ENCODE measurements around the gene MRPL37. TPM values are rescaled to one million over a fixed set of nuclear protein-coding genes. Genes with fewer than 3 reads are reported as not detected.

The MRPL37 gene
- total RNA-seq, 2 donors from 2014 or later, result 84.5 to 95.8 TPM

GRCh38 chr1:54215523-54215922, 15.6 kb downstream of the MRPL37 start:
- no peak overlapping the region for H3K27ac Mint-ChIP-seq
- peaks cover 2% of the 10 kb centered on the region for H3K4me1 ChIP-seq (ENCODE audit: control insufficient read depth, insufficient read depth, low read length)
- DNase-seq, result no peak
- H3K36me3 ChIP-seq (ENCODE audit: control insufficient read depth, insufficient read depth, low read length), result peaks cover 86% of the 10 kb centered on the region
- no peaks in the 10 kb centered on the region for H3K9me3 Mint-ChIP-seq
- no peaks in the 10 kb centered on the region for H3K27me3 Mint-ChIP-seq (ENCODE audit: insufficient read depth)
- H3K27ac ChIP-seq (ENCODE audit: low read depth, low read length), result no peak overlapping the region
- H3K9ac ChIP-seq (ENCODE audit: extremely low read depth, low read length, poor library complexity, severe bottlenecking), result no peak overlapping the region
- no peaks in the 10 kb centered on the region for H3K9me3 ChIP-seq (ENCODE audit: control insufficient read depth, low read length)
- no peak overlapping the region for H3K4me3 Mint-ChIP-seq
- peaks cover 13% of the 10 kb centered on the region for H3K4me1 Mint-ChIP-seq
- no peaks in the 10 kb centered on the region for H3K27me3 ChIP-seq (ENCODE audit: control insufficient read depth, insufficient read depth, low read length, poor library complexity, severe bottlenecking)
- WGBS, 2 experiments (ENCODE audit: insufficient coverage in 1 of 2, insufficient read length in 1 of 2), result 96 to 100% methylated on average over 6 to 9 of the region's 9 CpGs
- peaks cover 81% of the 10 kb centered on the region for H3K36me3 Mint-ChIP-seq (ENCODE audit: low read depth)
- TF ChIP-seq CTCF (conservative IDR thresholded peaks at IDR 0.05), result no peak
- no peak overlapping the region for H3K4me3 ChIP-seq (ENCODE audit: low read length)

- Mint-ChIP-seq H3K36me3 (ENCODE audit: low read depth) (peaks cover 48% of the 10 kb centered on the region), H3K27ac (peak overlapping the region; percentile 86), H3K4me1 (peaks cover 22% of the 10 kb centered on the region), H3K9me3 (no peaks in the 10 kb centered on the region), H3K4me3 (no peak overlapping the region), H3K27me3 (ENCODE audit: insufficient read depth) (no peaks in the 10 kb centered on the region)
- no peak for TF ChIP-seq CTCF (conservative IDR thresholded peaks at IDR 0.05)
- no peak overlapping the region for H3K9ac ChIP-seq (ENCODE audit: extremely low read depth, low read length, poor library complexity, severe bottlenecking)
- WGBS, 2 experiments (ENCODE audit: insufficient coverage in 1 of 2, insufficient read length in 1 of 2), result 82 to 87% methylated on average over 5 to 11 of the region's 11 CpGs
- H3K27me3 ChIP-seq (ENCODE audit: control insufficient read depth, insufficient read depth, low read length, poor library complexity, severe bottlenecking), result no peaks in the 10 kb centered on the region
- H3K4me1 ChIP-seq (ENCODE audit: control insufficient read depth, insufficient read depth, low read length), result peaks cover 2% of the 10 kb centered on the region
- peak overlapping the region; percentile 19 for H3K27ac ChIP-seq (ENCODE audit: low read depth, low read length)
- H3K4me3 ChIP-seq (ENCODE audit: low read length), result no peak overlapping the region
- DNase-seq, result peak; percentile 73
- peaks cover 56% of the 10 kb centered on the region for H3K36me3 ChIP-seq (ENCODE audit: control insufficient read depth, insufficient read depth, low read length)
- no peaks in the 10 kb centered on the region for H3K9me3 ChIP-seq (ENCODE audit: control insufficient read depth, low read length)
Observed at GRCh38 chr1:54218883-54219687, 19.1 kb downstream of the MRPL37 start.

GRCh38 chr1:54219688-54220003, 19.7 kb downstream of the MRPL37 start:
- Histone ChIP-seq H3K27me3 (ENCODE audit: control insufficient read depth, insufficient read depth, low read length, poor library complexity, severe bottlenecking) (no peaks in the 10 kb centered on the region), H3K36me3 (ENCODE audit: control insufficient read depth, insufficient read depth, low read length) (peaks cover 50% of the 10 kb centered on the region), H3K4me1 (ENCODE audit: control insufficient read depth, insufficient read depth, low read length) (peaks cover 2% of the 10 kb centered on the region), H3K9me3 (ENCODE audit: control insufficient read depth, low read length) (no peaks in the 10 kb centered on the region), H3K27ac (ENCODE audit: low read depth, low read length) (no peak overlapping the region), H3K4me3 (ENCODE audit: low read length) (no peak overlapping the region), H3K9ac (ENCODE audit: extremely low read depth, low read length, poor library complexity, severe bottlenecking) (no peak overlapping the region)
- Mint-ChIP-seq H3K27me3 (ENCODE audit: insufficient read depth) (no peaks in the 10 kb centered on the region), H3K4me3 (no peak overlapping the region), H3K4me1 (peaks cover 26% of the 10 kb centered on the region), H3K36me3 (ENCODE audit: low read depth) (peaks cover 42% of the 10 kb centered on the region), H3K27ac (peak overlapping the region; percentile 88), H3K9me3 (no peaks in the 10 kb centered on the region)
- TF ChIP-seq CTCF (conservative IDR thresholded peaks at IDR 0.05), result no peak
- DNase-seq, result no peak
- 89 to 100% methylated on average over 1 to 3 of the region's 3 CpGs for WGBS, 2 experiments (ENCODE audit: insufficient coverage in 1 of 2, insufficient read length in 1 of 2)
